Neural cell (in vitro differentiated cells): ENCODE results near the gene RASGRP1. TPM values are rescaled to one million over a fixed set of nuclear protein-coding genes. Genes with fewer than 3 reads are reported as not detected.

Experiments used
- H2AFZ ChIP-seq: fragments of 200-600, 300-800 bp; sonication (generic), shearing (Covaris generic); 2 replicates; pipeline ENCODE4 v1.6.0; 2014; ENCODE audit warnings: low read depth, mild to moderate bottlenecking, antibody characterized with exemption, low read length, moderate library complexity
- H3F3A ChIP-seq: fragments of 200-600 bp; shearing (Covaris generic); 2 replicates; pipeline ENCODE4 v1.6.1; 2016; ENCODE audit warnings: mild to moderate bottlenecking, moderate library complexity, mixed read lengths, antibody characterized with exemption, low read length; ENCODE audit not compliant: insufficient read depth, poor library complexity, severe bottlenecking
- H3K27ac ChIP-seq: fragments of 200-600, 300-800 bp; sonication (generic), shearing (Covaris generic); 2 replicates; pipeline ENCODE4 v1.5.1; 2014; ENCODE audit warnings: mild to moderate bottlenecking, low read length, moderate library complexity
- H3K27me3 ChIP-seq: fragments of 300-800, 200-600 bp; sonication (generic), shearing (Covaris generic); 2 replicates; pipeline ENCODE4 v1.6.0; 2014; ENCODE audit warnings: mild to moderate bottlenecking, low read depth, low read length, moderate library complexity; ENCODE audit not compliant: insufficient read depth
- H3K36me3 ChIP-seq: fragments of 300-800, 200-600 bp; sonication (generic), shearing (Covaris generic); 2 replicates; pipeline ENCODE4 v1.5.1; 2014; ENCODE audit warnings: mild to moderate bottlenecking, antibody characterized with exemption, low read length, moderate library complexity; ENCODE audit not compliant: insufficient read depth
- H3K4me2 ChIP-seq: fragments of 300-800, 200-600 bp; sonication (generic), shearing (Covaris generic); 2 replicates; pipeline ENCODE4 v1.6.0; 2014; ENCODE audit warnings: mild to moderate bottlenecking, low read length
- H3K4me3 ChIP-seq: fragments of 300-800, 200-600 bp; sonication (generic), shearing (Covaris generic); 2 replicates; pipeline ENCODE4 v1.5.1; 2014; ENCODE audit warnings: mild to moderate bottlenecking, low read length, moderate library complexity
- H3K79me2 ChIP-seq: fragments of 200-600 bp; shearing (Covaris generic); replicated peaks from 2 replicates; pipeline ENCODE4 v1.6.0; 2014; ENCODE audit warnings: mild to moderate bottlenecking, low read length, moderate library complexity; ENCODE audit not compliant: insufficient read depth
- H3K9ac ChIP-seq: fragments of 300-800, 200-600 bp; sonication (generic), shearing (Covaris generic); 2 replicates; pipeline ENCODE4 v1.6.1; 2016; ENCODE audit warnings: mild to moderate bottlenecking, low read length, mixed read lengths
- H3K9me2 ChIP-seq: fragments of 200-600 bp; shearing (Covaris generic); 2 replicates; pipeline ENCODE4 v1.6.1; 2016; ENCODE audit warnings: mild to moderate bottlenecking, low read length, mixed read lengths; ENCODE audit not compliant: insufficient read depth
- H3K9me3 ChIP-seq: fragments of 200-600, 300-800 bp; sonication (generic), shearing (Covaris generic); 2 replicates; pipeline ENCODE4 v1.6.1; 2016; ENCODE audit warnings: mild to moderate bottlenecking, mixed run types, low read length, moderate library complexity, mixed read lengths
- H4K20me1 ChIP-seq: fragments of 200-600 bp; shearing (Covaris generic); 2 replicates; pipeline ENCODE4 v1.6.1; 2016; ENCODE audit warnings: mild to moderate bottlenecking, mixed run types; ENCODE audit not compliant: insufficient read depth
- EP300 ChIP-seq: fragments of 450-650 bp; conservative IDR thresholded peaks from 2 replicates; pipeline ENCODE4 v1.6.1; 2014; ENCODE audit warnings: antibody characterized with exemption, mild to moderate bottlenecking, moderate library complexity; ENCODE audit not compliant: poor library complexity, severe bottlenecking
- EZH2 ChIP-seq: fragments of 200-600, 300-800 bp; shearing (Covaris generic), sonication (generic); IDR thresholded peaks from 2 replicates; pipeline ENCODE4 v1.6.1; 2014; ENCODE audit warnings: antibody characterized with exemption, low read length, borderline replicate concordance, mild to moderate bottlenecking; ENCODE audit not compliant: insufficient read depth, poor library complexity, severe bottlenecking
- MXI1 ChIP-seq: fragments of 450-650 bp; conservative IDR thresholded peaks from 2 replicates; pipeline ENCODE4 v1.6.1; 2014; ENCODE audit warnings: antibody characterized with exemption, mild to moderate bottlenecking; ENCODE audit not compliant: poor library complexity, severe bottlenecking
- POLR2AphosphoS5 ChIP-seq: IDR thresholded peaks from 2 replicates; pipeline ENCODE4 v1.6.1; 2012
- RAD21 ChIP-seq: fragments of 450-650 bp; conservative IDR thresholded peaks from 2 replicates; pipeline ENCODE4 v1.6.1; 2014; ENCODE audit warnings: antibody characterized with exemption, mild to moderate bottlenecking, moderate library complexity
- SMC3 ChIP-seq: fragments of 450-650 bp; conservative IDR thresholded peaks from 2 replicates; pipeline ENCODE4 v1.6.1; 2014; ENCODE audit warnings: antibody characterized with exemption, mild to moderate bottlenecking, moderate library complexity; ENCODE audit not compliant: poor library complexity
- TAF1 ChIP-seq: IDR thresholded peaks from 2 replicates; pipeline ENCODE4 v1.6.1; 2012; ENCODE audit warnings: low read depth
- polyA minus RNA-seq: library from RNA; depleted of rRNA, polyadenylated mRNA; stranded (reverse); fragments of >200 nt; gene quantifications from 2 replicates; pipeline ENCODE4 v1.2.3, GENCODE V29; 2014
- polyA plus RNA-seq: library from polyadenylated mRNA; depleted of rRNA; stranded (reverse); fragments of >200 nt; gene quantifications from 2 replicates; pipeline ENCODE4 v1.2.3, GENCODE V29; 2014
- TF ChIP-seq, protein P1 (sequence below): fragments of 450-650 bp; IDR thresholded peaks from 2 replicates; pipeline ENCODE4 v1.5.1; 2014; ENCODE audit warnings: antibody characterized with exemption, mild to moderate bottlenecking, moderate library complexity; ENCODE audit not compliant: poor library complexity, severe bottlenecking
- TF ChIP-seq, protein P2 (sequence below): IDR thresholded peaks from 2 replicates; pipeline ENCODE4 v1.6.1; 2012; ENCODE audit warnings: borderline replicate concordance

RASGRP1 gene
- 2.6 and 3.1 TPM in 2 replicates for polyA plus RNA-seq
- 4.5 and 5.4 TPM in 2 replicates for polyA minus RNA-seq

DNA sequence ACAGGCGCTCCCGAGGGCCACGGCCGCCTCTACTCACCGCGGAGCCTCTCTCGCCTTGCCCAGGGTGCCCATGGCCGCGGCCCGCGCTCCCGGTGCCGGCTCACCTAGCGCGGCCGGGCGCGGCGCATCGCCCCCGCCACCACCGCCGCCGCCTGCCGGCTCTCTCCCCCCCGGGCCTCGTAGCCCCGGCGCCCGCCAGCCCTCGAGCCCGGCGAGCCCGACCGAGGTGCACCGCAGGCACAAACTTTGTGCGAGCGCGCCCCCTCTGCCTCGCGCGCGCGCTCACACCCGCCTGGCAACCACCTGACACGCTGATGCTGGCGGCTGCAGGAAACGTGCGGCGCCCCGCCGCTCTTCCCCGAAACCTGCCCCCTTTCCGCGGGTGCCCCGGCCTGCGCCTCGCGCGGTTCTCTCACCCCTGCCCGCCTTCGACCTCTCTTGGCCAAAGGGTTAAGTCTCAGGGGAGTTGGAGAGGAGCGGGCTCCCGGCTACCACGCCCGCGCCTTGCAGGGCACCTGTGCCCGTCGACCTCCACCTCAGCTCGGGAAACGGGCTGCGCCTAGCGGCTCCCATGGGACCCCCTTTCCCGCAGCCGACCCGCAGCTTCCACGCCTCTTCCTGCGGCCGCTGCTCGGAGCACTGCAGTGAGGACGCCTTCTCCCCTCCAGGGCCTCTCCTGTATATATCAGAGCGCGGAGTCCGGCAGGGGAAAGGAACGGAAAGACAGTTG is at the start of gene RASGRP1:
RASGRP1 (minus strand) TSS at position 258 of the 730 bp plus-strand sequence; CDS start at position 72, 186 bp downstream.
- Histone ChIP-seq H4K20me1 (no peaks in the 10 kb centered on the region), H3K4me2 (peak within 1 kb of the TSS; percentile 73), H3K36me3 (no peaks in the 10 kb centered on the region), H3K9me3 (no peaks in the 10 kb centered on the region), H3K79me2 (no peaks in the 10 kb centered on the region), H3F3A (no peaks in the 10 kb centered on the region), H3K9ac (peak within 1 kb of the TSS; percentile 57), H2AFZ (peak within 1 kb of the TSS; percentile 33), H3K9me2 (no peaks in the 10 kb centered on the region), H3K4me3 (peak within 1 kb of the TSS; percentile 82), H3K27me3 (peaks cover 17% of the 10 kb centered on the region), H3K27ac (no peak within 1 kb of the TSS)
- TF ChIP-seq SMC3 (no peak), RAD21 (peak; percentile 41), TAF1 (no peak), POLR2AphosphoS5 (peak; percentile 26), MXI1 (peak; percentile 76), EZH2 (no peak), EP300 (no peak)
- TF ChIP-seq, protein P1, sequence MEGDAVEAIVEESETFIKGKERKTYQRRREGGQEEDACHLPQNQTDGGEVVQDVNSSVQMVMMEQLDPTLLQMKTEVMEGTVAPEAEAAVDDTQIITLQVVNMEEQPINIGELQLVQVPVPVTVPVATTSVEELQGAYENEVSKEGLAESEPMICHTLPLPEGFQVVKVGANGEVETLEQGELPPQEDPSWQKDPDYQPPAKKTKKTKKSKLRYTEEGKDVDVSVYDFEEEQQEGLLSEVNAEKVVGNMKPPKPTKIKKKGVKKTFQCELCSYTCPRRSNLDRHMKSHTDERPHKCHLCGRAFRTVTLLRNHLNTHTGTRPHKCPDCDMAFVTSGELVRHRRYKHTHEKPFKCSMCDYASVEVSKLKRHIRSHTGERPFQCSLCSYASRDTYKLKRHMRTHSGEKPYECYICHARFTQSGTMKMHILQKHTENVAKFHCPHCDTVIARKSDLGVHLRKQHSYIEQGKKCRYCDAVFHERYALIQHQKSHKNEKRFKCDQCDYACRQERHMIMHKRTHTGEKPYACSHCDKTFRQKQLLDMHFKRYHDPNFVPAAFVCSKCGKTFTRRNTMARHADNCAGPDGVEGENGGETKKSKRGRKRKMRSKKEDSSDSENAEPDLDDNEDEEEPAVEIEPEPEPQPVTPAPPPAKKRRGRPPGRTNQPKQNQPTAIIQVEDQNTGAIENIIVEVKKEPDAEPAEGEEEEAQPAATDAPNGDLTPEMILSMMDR = peak; percentile 37
- TF ChIP-seq, protein P2, sequence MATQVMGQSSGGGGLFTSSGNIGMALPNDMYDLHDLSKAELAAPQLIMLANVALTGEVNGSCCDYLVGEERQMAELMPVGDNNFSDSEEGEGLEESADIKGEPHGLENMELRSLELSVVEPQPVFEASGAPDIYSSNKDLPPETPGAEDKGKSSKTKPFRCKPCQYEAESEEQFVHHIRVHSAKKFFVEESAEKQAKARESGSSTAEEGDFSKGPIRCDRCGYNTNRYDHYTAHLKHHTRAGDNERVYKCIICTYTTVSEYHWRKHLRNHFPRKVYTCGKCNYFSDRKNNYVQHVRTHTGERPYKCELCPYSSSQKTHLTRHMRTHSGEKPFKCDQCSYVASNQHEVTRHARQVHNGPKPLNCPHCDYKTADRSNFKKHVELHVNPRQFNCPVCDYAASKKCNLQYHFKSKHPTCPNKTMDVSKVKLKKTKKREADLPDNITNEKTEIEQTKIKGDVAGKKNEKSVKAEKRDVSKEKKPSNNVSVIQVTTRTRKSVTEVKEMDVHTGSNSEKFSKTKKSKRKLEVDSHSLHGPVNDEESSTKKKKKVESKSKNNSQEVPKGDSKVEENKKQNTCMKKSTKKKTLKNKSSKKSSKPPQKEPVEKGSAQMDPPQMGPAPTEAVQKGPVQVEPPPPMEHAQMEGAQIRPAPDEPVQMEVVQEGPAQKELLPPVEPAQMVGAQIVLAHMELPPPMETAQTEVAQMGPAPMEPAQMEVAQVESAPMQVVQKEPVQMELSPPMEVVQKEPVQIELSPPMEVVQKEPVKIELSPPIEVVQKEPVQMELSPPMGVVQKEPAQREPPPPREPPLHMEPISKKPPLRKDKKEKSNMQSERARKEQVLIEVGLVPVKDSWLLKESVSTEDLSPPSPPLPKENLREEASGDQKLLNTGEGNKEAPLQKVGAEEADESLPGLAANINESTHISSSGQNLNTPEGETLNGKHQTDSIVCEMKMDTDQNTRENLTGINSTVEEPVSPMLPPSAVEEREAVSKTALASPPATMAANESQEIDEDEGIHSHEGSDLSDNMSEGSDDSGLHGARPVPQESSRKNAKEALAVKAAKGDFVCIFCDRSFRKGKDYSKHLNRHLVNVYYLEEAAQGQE = no peak

DNA sequence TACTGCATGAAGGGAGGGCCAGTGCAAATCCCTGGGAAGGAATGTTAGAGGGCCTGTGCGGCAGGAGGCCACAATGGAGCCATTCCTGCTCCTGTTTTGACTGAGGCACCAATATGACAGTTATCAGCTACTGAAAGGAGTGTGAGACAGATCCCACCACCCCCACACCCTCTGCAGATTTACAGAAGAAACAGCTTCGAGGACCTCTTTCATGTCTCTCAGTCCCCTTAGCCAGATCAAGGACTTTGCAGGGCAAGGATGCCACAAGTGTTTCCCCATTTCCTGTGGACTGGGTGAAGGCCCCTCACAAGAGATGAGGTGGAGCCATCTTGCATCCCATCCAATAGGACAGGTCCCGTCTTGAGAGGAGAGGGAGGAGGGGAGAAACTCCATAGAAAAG is 48.5 kb upstream of the RASGRP1 start:
- Histone ChIP-seq H3K4me3 (no peak overlapping the region), H3K9me2 (no peaks in the 10 kb centered on the region), H3K27me3 (no peaks in the 10 kb centered on the region), H3K9me3 (no peaks in the 10 kb centered on the region), H3K27ac (no peak overlapping the region), H3K36me3 (no peaks in the 10 kb centered on the region), H3F3A (no peaks in the 10 kb centered on the region), H2AFZ (no peak overlapping the region), H3K79me2 (no peaks in the 10 kb centered on the region), H3K4me2 (no peak overlapping the region), H3K9ac (no peak overlapping the region), H4K20me1 (no peaks in the 10 kb centered on the region)
- TF ChIP-seq, protein P1 = no peak
- TF ChIP-seq SMC3 = no peak
